ENCODE measurements around the gene PLCB3. TPM values are rescaled to one million over a fixed set of nuclear protein-coding genes. Genes with fewer than 3 reads are reported as not detected.

Gene PLCB3
- total RNA-seq, 1 experiment from 2014 or later = 69.0 TPM

DNA sequence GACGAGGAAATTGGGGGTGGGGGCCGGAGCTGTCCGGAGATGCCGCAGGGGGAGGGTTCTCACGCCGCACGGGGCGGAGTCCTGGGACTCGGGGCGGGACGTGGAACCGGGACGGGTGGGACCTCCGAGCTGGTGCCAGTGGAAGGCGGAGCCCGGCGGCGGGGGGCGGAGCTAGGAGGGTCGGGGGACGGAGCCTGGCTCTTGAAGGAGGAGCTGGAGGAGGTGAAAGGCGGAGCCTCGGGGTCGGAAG lies 10.2 kb upstream of the PLCB3 start:
- ATAC-seq = peak; percentile 61
- Histone ChIP-seq H3K4me1 (ENCODE audit: insufficient read depth, low read length) (peaks cover 66% of the 10 kb centered on the region), H3F3A (ENCODE audit: low read length, unreplicated experiment) (peaks cover 16% of the 10 kb centered on the region), H3K79me2 (ENCODE audit: low read length) (peaks cover 46% of the 10 kb centered on the region), H3K4me2 (ENCODE audit: low read length) (peak overlapping the region; percentile 94), H4K20me1 (ENCODE audit: low read length) (peaks cover 8% of the 10 kb centered on the region; the same call in 1 of the 2 replicates), H3K4me3 (ENCODE audit: low read length) (peak overlapping the region; percentile 87), H3K36me3 (ENCODE audit: low read depth, low read length) (peaks cover 14% of the 10 kb centered on the region; the same call in 1 of the 2 replicates), H3K27me3 (ENCODE audit: low read length) (no peaks in the 10 kb centered on the region), H3K9ac (ENCODE audit: low read length) (peak overlapping the region; percentile 88), H2AFZ (ENCODE audit: low read length) (peak overlapping the region; percentile 79), H3K27ac (ENCODE audit: low read length) (peak overlapping the region; percentile 98), H3K9me2 (replicated peaks; ENCODE audit: low read length) (no peaks in the 10 kb centered on the region), H3K9me3 (ENCODE audit: low read length) (no peaks in the 10 kb centered on the region)
- CTCF ChIA-PET = interaction anchor here (0.6 to 1.1 kb wide), 5 partner anchors 11 to 573 kb away, joined by 3 to 7 read pairs (median 4); partner anchors contain the start of gene CATSPERZ
- no TSS peak for BruUV-seq (replicated peaks)
- intact Hi-C loops (cut with micrococcal nuclease) = loop anchor here (2.0 kb wide), 1 partner anchor 64 kb away; the partner anchor contains the start of gene ESRRA
- peak; percentile 100 for DNase-seq
- TF ChIP-seq, protein P1, sequence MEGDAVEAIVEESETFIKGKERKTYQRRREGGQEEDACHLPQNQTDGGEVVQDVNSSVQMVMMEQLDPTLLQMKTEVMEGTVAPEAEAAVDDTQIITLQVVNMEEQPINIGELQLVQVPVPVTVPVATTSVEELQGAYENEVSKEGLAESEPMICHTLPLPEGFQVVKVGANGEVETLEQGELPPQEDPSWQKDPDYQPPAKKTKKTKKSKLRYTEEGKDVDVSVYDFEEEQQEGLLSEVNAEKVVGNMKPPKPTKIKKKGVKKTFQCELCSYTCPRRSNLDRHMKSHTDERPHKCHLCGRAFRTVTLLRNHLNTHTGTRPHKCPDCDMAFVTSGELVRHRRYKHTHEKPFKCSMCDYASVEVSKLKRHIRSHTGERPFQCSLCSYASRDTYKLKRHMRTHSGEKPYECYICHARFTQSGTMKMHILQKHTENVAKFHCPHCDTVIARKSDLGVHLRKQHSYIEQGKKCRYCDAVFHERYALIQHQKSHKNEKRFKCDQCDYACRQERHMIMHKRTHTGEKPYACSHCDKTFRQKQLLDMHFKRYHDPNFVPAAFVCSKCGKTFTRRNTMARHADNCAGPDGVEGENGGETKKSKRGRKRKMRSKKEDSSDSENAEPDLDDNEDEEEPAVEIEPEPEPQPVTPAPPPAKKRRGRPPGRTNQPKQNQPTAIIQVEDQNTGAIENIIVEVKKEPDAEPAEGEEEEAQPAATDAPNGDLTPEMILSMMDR (conservative IDR thresholded peaks at IDR 0.05; ENCODE audit: low read depth, low read length) = no peak
- no peak for TF ChIP-seq EZH2 (IDR thresholded peaks at IDR 0.05; ENCODE audit: low read length, unreplicated experiment)
- TF ChIP-seq EZH2phosphoT487 (IDR thresholded peaks at IDR 0.05; ENCODE audit: borderline replicate concordance, low read length) = no peak
- POLR2A ChIA-PET (ENCODE audit: unreplicated experiment) = interaction anchor here (0.6 to 1.0 kb wide), 6 partner anchors 26 to 506 kb away, joined by 3 to 9 read pairs (median 4); partner anchors contain the start of gene PRDX5

GRCh38 chr11:64241491-64242374 lies 9.6 kb upstream of the PLCB3 start:
- CTCF ChIA-PET = interaction anchor here (0.6 to 1.1 kb wide), 5 partner anchors 11 to 573 kb away, joined by 3 to 7 read pairs (median 4); partner anchors contain the start of gene CATSPERZ
- Histone ChIP-seq H3K36me3 (ENCODE audit: low read depth, low read length) (peaks cover 14% of the 10 kb centered on the region; the same call in 1 of the 2 replicates), H3K79me2 (ENCODE audit: low read length) (peaks cover 48% of the 10 kb centered on the region), H3K4me3 (ENCODE audit: low read length) (peak overlapping the region; percentile 87), H3K9ac (ENCODE audit: low read length) (peak overlapping the region; percentile 89), H3K27ac (ENCODE audit: low read length) (peak overlapping the region; percentile 63), H3K9me2 (replicated peaks; ENCODE audit: low read length) (no peaks in the 10 kb centered on the region), H3F3A (ENCODE audit: low read length, unreplicated experiment) (peaks cover 16% of the 10 kb centered on the region), H4K20me1 (ENCODE audit: low read length) (peaks cover 8% of the 10 kb centered on the region; the same call in 1 of the 2 replicates), H3K27me3 (ENCODE audit: low read length) (no peaks in the 10 kb centered on the region), H2AFZ (ENCODE audit: low read length) (peak overlapping the region; percentile 24; the same call in 1 of the 2 replicates), H3K4me1 (ENCODE audit: insufficient read depth, low read length) (peaks cover 66% of the 10 kb centered on the region), H3K9me3 (ENCODE audit: low read length) (no peaks in the 10 kb centered on the region), H3K4me2 (ENCODE audit: low read length) (peak overlapping the region; percentile 94)
- peak; percentile 56 for DNase-seq
- intact Hi-C loops (cut with micrococcal nuclease) = loop anchor here (2.0 kb wide), 1 partner anchor 63 kb away; the partner anchor contains the start of gene ESRRA
- ATAC-seq = peak; percentile 6
- TF ChIP-seq EZH2 (IDR thresholded peaks at IDR 0.05; ENCODE audit: low read length, unreplicated experiment) = no peak
- TF ChIP-seq, protein P1 (conservative IDR thresholded peaks at IDR 0.05; ENCODE audit: low read depth, low read length) = no peak
- TF ChIP-seq EZH2phosphoT487 (IDR thresholded peaks at IDR 0.05; ENCODE audit: borderline replicate concordance, low read length) = no peak
- TSS peak; percentile 4 for BruUV-seq (replicated peaks)
- POLR2A ChIA-PET (ENCODE audit: unreplicated experiment) = interaction anchor here (0.6 to 1.0 kb wide), 6 partner anchors 27 to 506 kb away, joined by 3 to 9 read pairs (median 4); partner anchors contain the start of gene PRDX5
